M059J (cell line): Measurements from ENCODE around the gene GRB2. TPM values are rescaled to one million over a fixed set of nuclear protein-coding genes. Genes with fewer than 3 reads are reported as not detected.
"Not testable (repeated sequence)": the region's sequence is repeated elsewhere in the genome, so short reads cannot be mapped to it uniquely, and the experiment has no call there.

ENCODE experiments used
- DNase-seq: peaks from one replicate; pipeline ENCODE4 v3.0.0-alpha.2; 2012; ENCODE audit warnings: low read depth
- total RNA-seq: library from RNA; depleted of rRNA; stranded (reverse); fragments of >200 nt; shearing (Covaris generic); gene quantifications from 2 replicates; pipeline ENCODE4 v1.2.3, GENCODE V29; 2014

GRB2 gene
- total RNA-seq, 1 experiment from 2014 or later: 109 TPM

DNA sequence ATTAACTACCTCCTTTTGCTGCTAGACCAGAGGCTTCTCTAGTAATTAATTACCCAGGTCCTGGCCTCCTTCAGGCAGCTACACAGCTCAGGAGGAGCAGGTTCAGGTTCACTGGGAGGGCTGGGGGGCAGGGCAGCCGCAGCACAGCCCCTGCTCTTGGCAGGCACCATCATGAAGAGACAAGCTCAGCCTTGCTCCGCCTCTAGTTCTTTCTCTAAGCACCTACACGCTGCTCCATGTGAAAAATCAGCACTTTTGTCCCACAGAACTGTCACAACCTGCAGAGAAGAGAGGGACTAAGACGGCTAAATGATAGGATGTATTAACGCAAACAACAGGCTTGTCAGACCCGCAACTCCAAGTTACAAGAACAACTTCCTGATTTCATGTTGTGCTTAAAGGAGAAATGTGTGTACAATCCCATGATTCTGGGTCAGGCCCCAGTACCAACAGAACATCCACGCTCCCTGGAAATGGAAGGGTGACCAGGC is 53.4 kb downstream of the GRB2 start:
- no peak for DNase-seq

- DNase-seq: no peak
Measured at GRCh38 chr17:75350706-75351105, 54.8 kb downstream of the GRB2 start.

GRCh38 chr17:75350029-75350428 is 55.4 kb downstream of the GRB2 start:
- DNase-seq: no peak

GRCh38 chr17:75349589-75349988 is 55.9 kb downstream of the GRB2 start:
- no peak for DNase-seq

DNA sequence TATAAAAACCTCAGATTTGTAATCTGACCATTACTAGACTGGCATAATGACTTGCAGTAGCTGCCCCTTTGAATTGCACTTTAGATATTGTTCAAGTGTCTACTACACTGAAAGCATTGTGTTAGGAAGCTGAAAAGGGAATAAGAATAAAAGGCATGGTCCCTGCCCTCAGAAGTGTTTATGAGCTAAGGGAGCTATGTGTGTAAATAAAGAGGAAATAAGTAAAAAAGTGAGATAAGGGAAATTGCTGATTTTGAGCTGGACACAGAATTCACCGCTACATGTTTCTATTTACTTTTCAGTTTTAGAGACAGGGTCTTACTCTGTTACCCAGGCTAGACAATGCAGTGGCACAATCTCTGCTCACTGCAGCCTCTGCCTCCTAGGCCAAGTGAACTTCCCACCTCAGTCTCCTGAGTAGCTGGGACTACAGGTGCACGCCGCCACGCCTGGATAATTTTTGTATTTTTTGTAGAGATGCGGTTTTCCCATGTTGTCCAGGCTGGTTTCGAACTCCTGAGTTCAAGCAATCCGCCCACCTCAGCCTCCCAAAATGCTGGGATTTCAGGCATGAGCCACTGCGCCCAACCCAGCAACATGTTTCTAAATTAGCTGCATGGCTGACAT is 57.0 kb downstream of the GRB2 start:
- no peak for DNase-seq

DNA sequence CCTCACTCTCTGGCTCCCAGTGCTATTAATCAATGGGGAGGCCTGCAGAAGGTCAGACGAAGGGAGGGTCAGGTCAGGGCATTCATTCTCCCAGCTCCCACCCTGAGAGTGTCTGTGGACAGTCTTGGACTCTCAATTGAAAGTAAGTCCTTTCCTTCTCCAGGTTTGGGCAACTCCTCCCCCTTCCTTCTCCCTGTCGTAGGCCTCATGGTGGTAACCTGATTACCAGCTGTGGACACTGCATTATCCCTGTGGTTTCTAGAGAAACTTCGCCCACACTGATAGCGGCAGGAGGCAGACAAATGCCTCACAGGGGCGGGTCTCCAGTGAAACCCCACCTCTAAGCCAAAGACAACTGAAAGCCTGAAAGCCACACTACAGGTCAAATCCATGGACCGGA is 58.6 kb downstream of the GRB2 start:
- peak; percentile 26 for DNase-seq

- DNase-seq: not testable (repeated sequence)
Measured at GRCh38 chr17:75346368-75346767, 59.1 kb downstream of the GRB2 start.

GRCh38 chr17:75345514-75346167 is 59.8 kb downstream of the GRB2 start:
- DNase-seq: no peak

- no peak for DNase-seq
Measured at GRCh38 chr17:75344666-75345065, 60.8 kb downstream of the GRB2 start.

GRCh38 chr17:75342996-75343395 is 62.5 kb downstream of the GRB2 start:
- no peak for DNase-seq

DNA sequence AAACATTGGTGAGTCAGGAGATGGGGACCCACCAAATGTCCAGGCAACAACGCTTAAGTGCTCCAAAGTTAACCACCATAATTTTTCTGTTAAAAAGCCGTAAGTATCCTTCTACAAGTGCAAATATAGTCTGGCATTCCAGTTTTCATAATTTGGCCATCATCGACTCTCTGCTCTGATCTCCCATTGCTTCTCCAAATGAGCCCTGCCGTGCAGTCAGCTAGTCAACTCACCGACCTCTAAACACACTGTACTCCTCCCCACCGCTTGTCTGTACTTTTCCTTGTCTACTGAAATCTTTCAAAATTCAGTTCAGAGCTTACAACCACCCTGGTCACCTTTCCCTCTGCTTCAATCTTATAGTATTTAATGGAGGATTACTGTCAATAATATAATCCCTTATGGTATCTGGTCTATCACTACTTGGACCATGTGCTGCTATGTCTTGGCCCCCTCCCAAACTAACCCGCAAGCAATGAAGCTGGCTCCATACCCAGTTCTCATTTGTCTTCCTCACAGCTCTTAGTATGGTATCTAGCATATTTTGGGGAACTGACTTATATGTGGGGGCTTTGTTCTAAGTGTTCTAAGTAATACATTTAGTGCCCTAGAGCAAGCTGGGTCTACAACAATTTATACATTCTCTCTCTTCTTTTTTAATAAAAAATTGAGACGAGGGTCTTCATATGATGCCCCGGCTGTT is 63.5 kb downstream of the GRB2 start:
- DNase-seq: no peak

DNA sequence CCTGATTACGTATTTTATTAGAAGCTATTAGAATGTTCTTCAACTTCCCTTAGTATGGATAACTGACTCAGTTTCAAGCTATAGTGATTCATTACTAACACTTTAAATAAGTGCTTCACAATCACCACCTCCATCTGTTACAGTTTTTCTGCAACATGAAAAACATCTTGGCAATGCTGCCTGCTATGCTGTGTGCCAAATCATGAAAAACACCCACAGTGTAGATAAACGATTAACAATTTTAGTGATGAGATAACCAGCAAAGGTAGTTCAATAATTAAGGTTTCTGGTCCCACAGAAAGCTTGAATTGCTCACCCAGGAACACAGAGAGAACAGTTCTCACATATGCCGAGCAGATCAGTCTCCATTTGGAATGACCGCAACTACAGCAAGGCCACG is 64.8 kb downstream of the GRB2 start:
- no peak for DNase-seq

- DNase-seq: no peak
Measured at GRCh38 chr17:75339971-75340370, 65.5 kb downstream of the GRB2 start.

- DNase-seq: no peak
Measured at GRCh38 chr17:75338335-75338734, 67.1 kb downstream of the GRB2 start.

- DNase-seq: no peak
Measured at GRCh38 chr17:75335315-75335714, 70.2 kb downstream of the GRB2 start.

GRCh38 chr17:75334723-75335122 is 70.8 kb downstream of the GRB2 start:
- DNase-seq: no peak

DNA sequence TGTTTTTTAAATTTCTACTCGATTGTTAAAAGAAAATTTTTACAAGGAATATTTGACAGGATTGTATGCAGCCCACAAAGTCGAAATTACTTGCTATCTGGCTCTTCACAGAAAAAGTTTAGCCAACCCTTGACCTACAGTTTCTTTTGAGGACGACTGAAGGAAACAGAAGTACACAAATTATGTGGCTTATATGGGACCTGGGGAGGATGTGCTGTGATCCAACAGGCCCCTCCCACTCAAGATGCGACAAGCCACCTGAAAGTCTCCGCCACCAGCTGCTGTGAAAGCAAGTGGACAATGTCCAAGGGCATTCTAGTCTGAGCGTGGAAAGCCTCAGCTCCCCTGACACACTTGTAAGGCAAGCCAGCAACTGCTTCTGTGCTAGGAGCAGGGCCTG is 73.8 kb downstream of the GRB2 start:
- no peak for DNase-seq

DNA sequence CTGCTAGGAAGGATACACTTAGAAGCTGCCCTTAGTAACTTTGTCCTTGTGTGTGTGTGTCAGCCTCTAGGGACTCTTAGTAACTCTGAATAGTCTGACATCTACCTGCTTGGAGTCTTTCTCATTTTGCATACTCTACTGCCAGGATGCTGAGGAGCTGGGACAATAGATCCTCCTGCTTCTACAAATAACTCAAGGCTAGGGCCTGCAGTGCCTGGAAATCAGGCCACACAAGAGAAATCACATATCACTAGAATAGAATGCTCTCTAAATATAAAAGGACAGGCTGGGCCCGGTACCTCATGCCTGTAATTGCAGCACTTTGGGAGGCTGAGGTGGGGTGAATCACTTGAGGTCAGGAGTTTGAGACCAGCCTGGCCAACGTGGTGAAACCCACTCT is 77.7 kb downstream of the GRB2 start:
- no peak for DNase-seq

GRCh38 chr17:75326226-75326848 is 79.1 kb downstream of the GRB2 start:
- DNase-seq: peak; percentile 81

DNA sequence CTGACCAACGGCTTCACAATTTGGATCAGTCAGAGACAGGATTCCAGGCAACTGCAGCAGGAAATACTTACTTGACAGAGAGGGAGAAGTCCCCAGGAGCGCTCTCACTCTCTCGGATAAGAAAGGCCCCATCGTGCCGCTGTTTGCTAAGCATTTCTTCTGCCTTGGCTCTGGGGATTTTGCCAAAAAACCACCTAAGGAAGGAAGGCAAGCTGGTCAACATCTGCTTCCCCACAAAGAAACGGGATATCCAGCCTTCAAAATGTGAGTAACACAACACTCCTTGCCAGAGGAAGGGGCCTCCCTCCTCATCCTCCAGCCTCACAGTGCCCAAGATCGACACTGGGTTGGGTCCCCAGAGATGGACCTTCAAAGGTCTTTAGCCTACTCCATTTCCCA is 79.7 kb downstream of the GRB2 start:
- DNase-seq: no peak

GRCh38 chr17:75325348-75325747 is 80.1 kb downstream of the GRB2 start:
- no peak for DNase-seq

- DNase-seq: no peak
Measured at GRCh38 chr17:75321506-75321905, 84.0 kb downstream of the GRB2 start.
